Hepatocyte (in vitro differentiated cells): ENCODE data around the gene STPG4. TPM values are rescaled to one million over a fixed set of nuclear protein-coding genes. Genes with fewer than 3 reads are reported as not detected.

Experiments
- DNase-seq: peaks from one replicate; pipeline ENCODE4 v3.0.0-alpha.2; 2016; ENCODE audit warnings: low spot score
- H2AFZ ChIP-seq: fragments of 200-600 bp; sonication (generic); 2 replicates; pipeline ENCODE4 v1.6.0; 2016; ENCODE audit warnings: antibody characterized with exemption, mild to moderate bottlenecking
- H3K27ac ChIP-seq: fragments of 200-600 bp; sonication (generic); 2 replicates; pipeline ENCODE4 v1.5.1; 2016; ENCODE audit warnings: mild to moderate bottlenecking
- H3K27me3 ChIP-seq: fragments of 200-600 bp; sonication (generic); 2 replicates; pipeline ENCODE4 v1.6.1; 2016
- H3K36me3 ChIP-seq: fragments of 200-600 bp; sonication (generic); replicated peaks from 2 replicates; pipeline ENCODE4 v1.5.1; 2016; ENCODE audit warnings: low read depth; ENCODE audit not compliant: insufficient read depth
- H3K4me1 ChIP-seq: fragments of 200-600 bp; sonication (generic); 2 replicates; pipeline ENCODE4 v1.5.1; 2016; ENCODE audit warnings: mild to moderate bottlenecking, moderate library complexity; ENCODE audit not compliant: insufficient read depth
- H3K4me2 ChIP-seq: fragments of 200-600 bp; sonication (generic); 2 replicates; pipeline ENCODE4 v1.6.0; 2016
- H3K4me3 ChIP-seq: fragments of 200-600 bp; sonication (generic); 2 replicates; pipeline ENCODE4 v1.5.1; 2016; ENCODE audit warnings: mild to moderate bottlenecking
- H3K79me2 ChIP-seq: fragments of 200-600 bp; sonication (generic); 2 replicates; pipeline ENCODE4 v1.6.0; 2017; ENCODE audit warnings: mild to moderate bottlenecking
- H3K9me2 ChIP-seq: fragments of 200-600 bp; sonication (generic); replicated peaks from 2 replicates; pipeline ENCODE4 v1.6.0; 2017; ENCODE audit warnings: mild to moderate bottlenecking; ENCODE audit not compliant: insufficient read depth
- H3K9me3 ChIP-seq: fragments of 200-600 bp; sonication (generic); 2 replicates; pipeline ENCODE4 v1.5.1; 2016; ENCODE audit warnings: low read depth, mild to moderate bottlenecking
- H4K20me1 ChIP-seq: fragments of 200-600 bp; sonication (generic); 2 replicates; pipeline ENCODE4 v1.6.0; 2016; ENCODE audit warnings: mild to moderate bottlenecking; ENCODE audit not compliant: insufficient read depth, poor library complexity, severe bottlenecking
- CTCF ChIP-seq: fragments of 200-600 bp; sonication (generic); IDR thresholded peaks from 2 replicates; pipeline ENCODE4 v1.5.1; 2016; ENCODE audit warnings: antibody characterized with exemption, mild to moderate bottlenecking; ENCODE audit not compliant: poor library complexity
- EZH2 ChIP-seq: fragments of 200-600 bp; sonication (generic); IDR thresholded peaks from 2 replicates; pipeline ENCODE4 v1.6.1; 2016; ENCODE audit warnings: antibody characterized with exemption, mild to moderate bottlenecking, borderline replicate concordance
- EZH2phosphoT487 ChIP-seq: fragments of 200-600 bp; sonication (generic); IDR thresholded peaks from one replicate; pipeline ENCODE4 v1.6.1; 2018; ENCODE audit warnings: antibody characterized with exemption, mild to moderate bottlenecking, low read depth, moderate library complexity; ENCODE audit not compliant: unreplicated experiment, severe bottlenecking
- WGBS: methylation state at CpG from one replicate; pipeline ENCODE4 v1.1.6; 2016; ENCODE audit warnings: low lambda C conversion rate; ENCODE audit errors: missing lambda C conversion rate; 5-methylcytosine and 5-hydroxymethylcytosine counted together
- polyA plus RNA-seq: library from polyadenylated mRNA; unstranded; fragments of >200 nt; fragmentation: Nextera tagmentation; extraction: Ambion mirVana; gene quantifications from 2 replicates; pipeline ENCODE4 v1.2.1, GENCODE V29; 2016
- total RNA-seq: library from RNA; depleted of rRNA; stranded (reverse); fragments of >200 nt; gene quantifications from 2 replicates; pipeline ENCODE4 v1.2.3, GENCODE V29; 2014

The STPG4 gene
- total and polyA plus RNA-seq, 2 experiments from 2014 or later, result 0.19 TPM; not detected in 1

- H3K4me3 ChIP-seq, result no peak overlapping the region
- peaks cover 22% of the 10 kb centered on the region for H3K4me1 ChIP-seq
- H3K36me3 ChIP-seq, result no peaks in the 10 kb centered on the region
- H3K27ac ChIP-seq, result peak overlapping the region; percentile 43
- no peaks in the 10 kb centered on the region for H3K27me3 ChIP-seq
- no peaks in the 10 kb centered on the region for H3K9me2 ChIP-seq
- H3K4me2 ChIP-seq, result no peak overlapping the region
- no peak for TF ChIP-seq CTCF
- TF ChIP-seq EZH2, result no peak
- no peak for TF ChIP-seq EZH2phosphoT487
- H3K79me2 ChIP-seq, result no peaks in the 10 kb centered on the region
- no peak for DNase-seq
- H2AFZ ChIP-seq, result no peak overlapping the region
- 61% methylated on average over 6 of the region's 6 CpGs for WGBS
- H3K9me3 ChIP-seq, result no peaks in the 10 kb centered on the region
- H4K20me1 ChIP-seq, result no peaks in the 10 kb centered on the region
These were observed 68.5 kb downstream of the STPG4 start for GRCh38 chr2:47086571-47086970.

GRCh38 chr2:47086054-47086471, 69.0 kb downstream of the STPG4 start:
- Histone ChIP-seq H3K4me3 (no peak overlapping the region), H3K9me3 (no peaks in the 10 kb centered on the region), H2AFZ (no peak overlapping the region), H3K4me1 (peaks cover 22% of the 10 kb centered on the region), H4K20me1 (no peaks in the 10 kb centered on the region), H3K4me2 (no peak overlapping the region), H3K36me3 (no peaks in the 10 kb centered on the region), H3K79me2 (no peaks in the 10 kb centered on the region), H3K27me3 (no peaks in the 10 kb centered on the region), H3K9me2 (no peaks in the 10 kb centered on the region), H3K27ac (peak overlapping the region; percentile 43)
- TF ChIP-seq CTCF, result no peak
- DNase-seq, result no peak
- WGBS, result 76% methylated on average over 9 of the region's 9 CpGs

GRCh38 chr2:47083886-47084687, 71.0 kb downstream of the STPG4 start:
- H2AFZ ChIP-seq, result no peak overlapping the region
- H3K4me1 ChIP-seq, result peaks cover 28% of the 10 kb centered on the region

More at GRCh38 chr2:47083886-47084687, 71.0 kb downstream of the STPG4 start:
- H3K4me3 ChIP-seq, result no peak overlapping the region
- no peaks in the 10 kb centered on the region for H3K79me2 ChIP-seq
- H3K36me3 ChIP-seq, result no peaks in the 10 kb centered on the region
- H3K27ac ChIP-seq, result no peak overlapping the region
- no peaks in the 10 kb centered on the region for H3K27me3 ChIP-seq
- no peak overlapping the region for H3K4me2 ChIP-seq
- no peaks in the 10 kb centered on the region for H4K20me1 ChIP-seq
- DNase-seq, result no peak
- no peak for TF ChIP-seq CTCF
- TF ChIP-seq EZH2, result no peak
- no peak for TF ChIP-seq EZH2phosphoT487
- 89% methylated on average over 16 of the region's 17 CpGs for WGBS
- H3K9me3 ChIP-seq, result no peaks in the 10 kb centered on the region
- H3K9me2 ChIP-seq, result no peaks in the 10 kb centered on the region
